Suppressor macrophage treated with lipopolysaccharide for 4 hours (primary cell): Measurements from ENCODE around the gene SULT1A1.

Experiments
- DNase-seq: peaks from one replicate; pipeline ENCODE4 v3.0.0-alpha.2; 2020

The SULT1A1 gene

DNA sequence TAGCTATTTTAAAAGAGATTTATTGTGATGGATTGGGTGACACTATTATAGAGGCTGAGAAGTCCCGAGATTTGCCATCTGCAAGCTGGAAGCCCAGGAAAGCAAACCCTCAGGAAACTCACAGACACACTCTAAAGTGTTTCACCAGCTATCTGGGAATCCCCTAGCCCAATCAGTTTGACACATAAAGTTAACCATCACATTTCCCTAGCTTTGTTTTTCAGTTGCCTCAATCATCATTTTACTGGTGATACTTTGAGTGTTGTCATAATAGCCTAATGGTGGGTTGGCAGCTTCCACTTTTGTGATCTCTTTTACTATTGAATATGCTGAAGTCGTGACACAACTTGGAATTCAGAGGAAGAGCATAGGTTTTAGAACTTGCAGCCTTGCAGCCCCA is 54.3 kb downstream of the SULT1A1 start:
- DNase-seq: peak; percentile 74
